ENCODE data around the gene DHX35. TPM values are rescaled to one million over a fixed set of nuclear protein-coding genes. Genes with fewer than 3 reads are reported as not detected.

The DHX35 gene
- total and polyA plus RNA-seq, 2 of the 13 experiments (the other 11 are each of a cell fraction or from before 2014, with no cell fraction given): 25.8 to 28.7 TPM

- no peak for TF ChIP-seq NR2F1 (CRISPR knock-in tag; IDR thresholded peaks at IDR 0.05)
- TF ChIP-seq, protein P1, sequence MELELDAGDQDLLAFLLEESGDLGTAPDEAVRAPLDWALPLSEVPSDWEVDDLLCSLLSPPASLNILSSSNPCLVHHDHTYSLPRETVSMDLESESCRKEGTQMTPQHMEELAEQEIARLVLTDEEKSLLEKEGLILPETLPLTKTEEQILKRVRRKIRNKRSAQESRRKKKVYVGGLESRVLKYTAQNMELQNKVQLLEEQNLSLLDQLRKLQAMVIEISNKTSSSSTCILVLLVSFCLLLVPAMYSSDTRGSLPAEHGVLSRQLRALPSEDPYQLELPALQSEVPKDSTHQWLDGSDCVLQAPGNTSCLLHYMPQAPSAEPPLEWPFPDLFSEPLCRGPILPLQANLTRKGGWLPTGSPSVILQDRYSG (CRISPR knock-in tag; IDR thresholded peaks at IDR 0.05): no peak
- no peak for TF ChIP-seq ZNF451 (CRISPR knock-in tag; IDR thresholded peaks at IDR 0.05)
- no peak for TF ChIP-seq ZNF101 (CRISPR knock-in tag; IDR thresholded peaks at IDR 0.05; ENCODE audit: borderline replicate concordance, low read depth)
- TF ChIP-seq ZNF350 (CRISPR knock-in tag; IDR thresholded peaks at IDR 0.05; ENCODE audit: borderline replicate concordance, low read depth): no peak
- TF ChIP-seq RARA (CRISPR knock-in tag; IDR thresholded peaks at IDR 0.05): peak; percentile 90
- no peak for TF ChIP-seq ZNF3 (CRISPR knock-in tag; IDR thresholded peaks at IDR 0.05)
- TF ChIP-seq ETV5 (CRISPR knock-in tag; IDR thresholded peaks at IDR 0.05; ENCODE audit: borderline replicate concordance): peak; percentile 34; the same call in 1 of the 2 replicates
- no peak for TF ChIP-seq HDAC6 (IDR thresholded peaks at IDR 0.05; ENCODE audit: low read depth, low read length)
- TF ChIP-seq NCOR1 (IDR thresholded peaks at IDR 0.05; ENCODE audit: borderline replicate concordance, low read length): no peak
- TF ChIP-seq, protein P2, sequence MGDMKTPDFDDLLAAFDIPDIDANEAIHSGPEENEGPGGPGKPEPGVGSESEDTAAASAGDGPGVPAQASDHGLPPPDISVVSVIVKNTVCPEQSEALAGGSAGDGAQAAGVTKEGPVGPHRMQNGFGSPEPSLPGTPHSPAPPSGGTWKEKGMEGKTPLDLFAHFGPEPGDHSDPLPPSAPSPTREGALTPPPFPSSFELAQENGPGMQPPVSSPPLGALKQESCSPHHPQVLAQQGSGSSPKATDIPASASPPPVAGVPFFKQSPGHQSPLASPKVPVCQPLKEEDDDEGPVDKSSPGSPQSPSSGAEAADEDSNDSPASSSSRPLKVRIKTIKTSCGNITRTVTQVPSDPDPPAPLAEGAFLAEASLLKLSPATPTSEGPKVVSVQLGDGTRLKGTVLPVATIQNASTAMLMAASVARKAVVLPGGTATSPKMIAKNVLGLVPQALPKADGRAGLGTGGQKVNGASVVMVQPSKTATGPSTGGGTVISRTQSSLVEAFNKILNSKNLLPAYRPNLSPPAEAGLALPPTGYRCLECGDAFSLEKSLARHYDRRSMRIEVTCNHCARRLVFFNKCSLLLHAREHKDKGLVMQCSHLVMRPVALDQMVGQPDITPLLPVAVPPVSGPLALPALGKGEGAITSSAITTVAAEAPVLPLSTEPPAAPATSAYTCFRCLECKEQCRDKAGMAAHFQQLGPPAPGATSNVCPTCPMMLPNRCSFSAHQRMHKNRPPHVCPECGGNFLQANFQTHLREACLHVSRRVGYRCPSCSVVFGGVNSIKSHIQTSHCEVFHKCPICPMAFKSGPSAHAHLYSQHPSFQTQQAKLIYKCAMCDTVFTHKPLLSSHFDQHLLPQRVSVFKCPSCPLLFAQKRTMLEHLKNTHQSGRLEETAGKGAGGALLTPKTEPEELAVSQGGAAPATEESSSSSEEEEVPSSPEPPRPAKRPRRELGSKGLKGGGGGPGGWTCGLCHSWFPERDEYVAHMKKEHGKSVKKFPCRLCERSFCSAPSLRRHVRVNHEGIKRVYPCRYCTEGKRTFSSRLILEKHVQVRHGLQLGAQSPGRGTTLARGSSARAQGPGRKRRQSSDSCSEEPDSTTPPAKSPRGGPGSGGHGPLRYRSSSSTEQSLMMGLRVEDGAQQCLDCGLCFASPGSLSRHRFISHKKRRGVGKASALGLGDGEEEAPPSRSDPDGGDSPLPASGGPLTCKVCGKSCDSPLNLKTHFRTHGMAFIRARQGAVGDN (CRISPR knock-in tag; IDR thresholded peaks at IDR 0.05): peak; percentile 37; the same call in 1 of the 2 replicates
- no peak for TF ChIP-seq CENPBD1 (CRISPR knock-in tag; IDR thresholded peaks at IDR 0.05; ENCODE audit: borderline replicate concordance, low read depth)
- TF ChIP-seq, protein P3, sequence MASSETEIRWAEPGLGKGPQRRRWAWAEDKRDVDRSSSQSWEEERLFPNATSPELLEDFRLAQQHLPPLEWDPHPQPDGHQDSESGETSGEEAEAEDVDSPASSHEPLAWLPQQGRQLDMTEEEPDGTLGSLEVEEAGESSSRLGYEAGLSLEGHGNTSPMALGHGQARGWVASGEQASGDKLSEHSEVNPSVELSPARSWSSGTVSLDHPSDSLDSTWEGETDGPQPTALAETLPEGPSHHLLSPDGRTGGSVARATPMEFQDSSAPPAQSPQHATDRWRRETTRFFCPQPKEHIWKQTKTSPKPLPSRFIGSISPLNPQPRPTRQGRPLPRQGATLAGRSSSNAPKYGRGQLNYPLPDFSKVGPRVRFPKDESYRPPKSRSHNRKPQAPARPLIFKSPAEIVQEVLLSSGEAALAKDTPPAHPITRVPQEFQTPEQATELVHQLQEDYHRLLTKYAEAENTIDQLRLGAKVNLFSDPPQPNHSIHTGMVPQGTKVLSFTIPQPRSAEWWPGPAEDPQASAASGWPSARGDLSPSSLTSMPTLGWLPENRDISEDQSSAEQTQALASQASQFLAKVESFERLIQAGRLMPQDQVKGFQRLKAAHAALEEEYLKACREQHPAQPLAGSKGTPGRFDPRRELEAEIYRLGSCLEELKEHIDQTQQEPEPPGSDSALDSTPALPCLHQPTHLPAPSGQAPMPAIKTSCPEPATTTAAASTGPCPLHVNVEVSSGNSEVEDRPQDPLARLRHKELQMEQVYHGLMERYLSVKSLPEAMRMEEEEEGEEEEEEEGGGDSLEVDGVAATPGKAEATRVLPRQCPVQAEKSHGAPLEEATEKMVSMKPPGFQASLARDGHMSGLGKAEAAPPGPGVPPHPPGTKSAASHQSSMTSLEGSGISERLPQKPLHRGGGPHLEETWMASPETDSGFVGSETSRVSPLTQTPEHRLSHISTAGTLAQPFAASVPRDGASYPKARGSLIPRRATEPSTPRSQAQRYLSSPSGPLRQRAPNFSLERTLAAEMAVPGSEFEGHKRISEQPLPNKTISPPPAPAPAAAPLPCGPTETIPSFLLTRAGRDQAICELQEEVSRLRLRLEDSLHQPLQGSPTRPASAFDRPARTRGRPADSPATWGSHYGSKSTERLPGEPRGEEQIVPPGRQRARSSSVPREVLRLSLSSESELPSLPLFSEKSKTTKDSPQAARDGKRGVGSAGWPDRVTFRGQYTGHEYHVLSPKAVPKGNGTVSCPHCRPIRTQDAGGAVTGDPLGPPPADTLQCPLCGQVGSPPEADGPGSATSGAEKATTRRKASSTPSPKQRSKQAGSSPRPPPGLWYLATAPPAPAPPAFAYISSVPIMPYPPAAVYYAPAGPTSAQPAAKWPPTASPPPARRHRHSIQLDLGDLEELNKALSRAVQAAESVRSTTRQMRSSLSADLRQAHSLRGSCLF (CRISPR knock-in tag; IDR thresholded peaks at IDR 0.05; ENCODE audit: borderline replicate concordance): no peak
- TF ChIP-seq ZBTB7A (CRISPR knock-in tag; IDR thresholded peaks at IDR 0.05): no peak
- TF ChIP-seq PREB (CRISPR knock-in tag; IDR thresholded peaks at IDR 0.05): no peak
- TF ChIP-seq SMYD3 (CRISPR knock-in tag; IDR thresholded peaks at IDR 0.05): no peak
- TF ChIP-seq ZNF792 (CRISPR knock-in tag; IDR thresholded peaks at IDR 0.05): no peak
Measured at GRCh38 chr20:38999965-39000910, 38.1 kb downstream of the DHX35 start (continued).

All from HepG2 (cell line).